Natural killer cell (primary cell): ENCODE measurements around the gene RPL29. TPM values are rescaled to one million over a fixed set of nuclear protein-coding genes. Genes with fewer than 3 reads are reported as not detected.
"Not testable (repeated sequence)": the region's sequence is repeated elsewhere in the genome, so short reads cannot be mapped to it uniquely, and the experiment has no call there.

ENCODE experiments used
- ATAC-seq, 3 donors: fragments of 150-1000 bp in 2 of 3; fragments of 200-7000 bp in 1 of 3; cut with Tn5 transposase; 1 replicate in 1 of 3; 2 replicates in 2 of 3; pipeline ENCODE4 v1.10.0; 2021; ENCODE audit warnings: mild to moderate bottlenecking in 2 of 3, moderate library complexity in 2 of 3
- DNase-seq, 2 donors: peaks; one replicate each; pipeline versions ENCODE4 v3.0.0 to v3.0.0-alpha.2; 2013 to 2021; ENCODE audit warnings: mixed read lengths in 1 of 2
- H3K27ac ChIP-seq: one replicate; pipeline ENCODE4 v1.5.1; 2013; ENCODE audit warnings: mild to moderate bottlenecking, low read length
- H3K27me3 ChIP-seq: one replicate; pipeline ENCODE4 v1.6.1; 2013; ENCODE audit warnings: low read length; ENCODE audit not compliant: control insufficient read depth, insufficient read depth
- H3K36me3 ChIP-seq: one replicate; pipeline ENCODE4 v1.6.1; 2013; ENCODE audit warnings: low read length; ENCODE audit not compliant: control insufficient read depth, insufficient read depth
- H3K4me1 ChIP-seq: one replicate; pipeline ENCODE4 v1.6.1; 2013; ENCODE audit warnings: low read length; ENCODE audit not compliant: control insufficient read depth, insufficient read depth
- H3K4me3 ChIP-seq: one replicate; pipeline ENCODE4 v1.5.1; 2013; ENCODE audit warnings: low read length
- H3K9me3 ChIP-seq: one replicate; pipeline ENCODE4 v1.6.1; 2013; ENCODE audit warnings: low read length; ENCODE audit not compliant: control insufficient read depth, insufficient read depth
- H3K27ac Mint-ChIP-seq, 2 donors: one replicate each; pipeline ENCODE4 v1.8.0; 2022; ENCODE audit warnings: mild to moderate bottlenecking in 2 of 2, mixed read lengths in 2 of 2, moderate library complexity in 1 of 2
- H3K27me3 Mint-ChIP-seq, 2 donors: one replicate each; pipeline ENCODE4 v1.8.0; 2022; ENCODE audit warnings: low read depth in 2 of 2, mixed read lengths in 2 of 2
- H3K36me3 Mint-ChIP-seq: one replicate; pipeline ENCODE4 v1.8.0; 2022; ENCODE audit warnings: mixed read lengths
- H3K4me1 Mint-ChIP-seq, 2 donors: one replicate each; pipeline ENCODE4 v1.8.0; 2022; ENCODE audit warnings: mixed read lengths in 2 of 2
- H3K4me3 Mint-ChIP-seq: one replicate; pipeline ENCODE4 v1.8.0; 2022; ENCODE audit warnings: mild to moderate bottlenecking, moderate library complexity, mixed read lengths
- H3K9me3 Mint-ChIP-seq, 2 donors: one replicate each; pipeline ENCODE4 v1.8.0; 2022; ENCODE audit warnings: mixed read lengths in 2 of 2
- WGBS: methylation state at CpG from one replicate; pipeline ENCODE4 v1.1.7; 2013; ENCODE audit warnings: missing lambda C conversion rate; ENCODE audit not compliant: insufficient coverage; 5-methylcytosine and 5-hydroxymethylcytosine counted together
- intact Hi-C: fragments of 100-400 bp; cut with micrococcal nuclease; formaldehyde crosslinking; loops from one replicate; pipeline ENCODE4 v1.14.2; 2022
- total RNA-seq, 4 donors: library from RNA; stranded (reverse); fragments of 120-200 nt in 1 of 4; gene quantifications; one replicate each; pipeline versions ENCODE4 v1.2.3 to v1.2.4, GENCODE V29; 2013 to 2022
- TF ChIP-seq, protein P1 (sequence below): fragments of 200-600 bp; IDR thresholded peaks from one replicate; pipeline ENCODE4 v1.8.0; 2022; ENCODE audit warnings: antibody characterized with exemption

The RPL29 gene
- total RNA-seq, 3 donors from 2014 or later (not counting 1 experiment from before 2014, with no cell fraction given), result 486 to 819 (median 797) TPM

DNA sequence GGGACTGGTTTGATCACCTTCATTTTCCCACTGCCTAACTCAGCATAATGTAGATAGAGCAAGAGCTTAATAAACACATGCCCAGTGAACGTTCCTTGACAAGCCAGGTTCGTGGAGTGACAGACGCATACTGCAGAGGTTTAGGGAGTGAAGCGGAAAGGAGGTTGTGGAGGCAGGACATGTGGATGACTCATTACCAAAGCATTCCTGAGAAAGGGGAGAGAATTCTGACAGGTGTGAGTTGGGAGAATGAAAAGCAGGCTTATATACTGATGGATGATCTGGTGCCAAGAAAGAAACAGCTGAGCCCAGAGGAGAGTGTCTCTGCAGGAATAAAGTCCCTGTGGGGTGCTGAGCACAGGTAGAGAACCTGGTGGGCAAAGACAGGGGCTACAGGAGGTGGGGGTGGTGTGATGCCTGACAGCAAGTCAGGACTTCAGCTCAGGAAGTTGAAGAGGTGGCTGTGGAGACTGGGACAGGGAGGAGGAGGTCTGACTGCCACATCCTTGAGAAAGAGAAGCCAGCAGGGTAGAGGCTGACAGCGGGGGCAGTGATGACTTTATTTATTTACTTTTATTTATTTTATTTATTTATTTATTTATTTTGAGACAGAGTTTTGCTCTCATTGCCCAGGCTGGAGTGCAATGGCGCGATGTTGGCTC is 2.4 kb upstream of the RPL29 start:
- Mint-ChIP-seq H3K9me3 (no peaks in the 10 kb centered on the region), H3K4me1 (peaks cover 18 to 35% of the 10 kb centered on the region in 2 donors), H3K27me3 (peaks cover 0 to 4% of the 10 kb centered on the region in 2 donors), H3K27ac (no peak overlapping the region), H3K4me3 (no peak overlapping the region), H3K36me3 (no peaks in the 10 kb centered on the region)
- intact Hi-C loops, result no loop called here
- ATAC-seq (no peak), DNase-seq (no peak)
- H3K9me3 ChIP-seq, result no peaks in the 10 kb centered on the region
- H3K4me1 ChIP-seq, result peaks cover 30% of the 10 kb centered on the region
- H3K27me3 ChIP-seq, result no peaks in the 10 kb centered on the region
- WGBS, result 92% methylated on average over 6 of the region's 7 CpGs
- H3K4me3 ChIP-seq, result no peak overlapping the region
- TF ChIP-seq, protein P1, sequence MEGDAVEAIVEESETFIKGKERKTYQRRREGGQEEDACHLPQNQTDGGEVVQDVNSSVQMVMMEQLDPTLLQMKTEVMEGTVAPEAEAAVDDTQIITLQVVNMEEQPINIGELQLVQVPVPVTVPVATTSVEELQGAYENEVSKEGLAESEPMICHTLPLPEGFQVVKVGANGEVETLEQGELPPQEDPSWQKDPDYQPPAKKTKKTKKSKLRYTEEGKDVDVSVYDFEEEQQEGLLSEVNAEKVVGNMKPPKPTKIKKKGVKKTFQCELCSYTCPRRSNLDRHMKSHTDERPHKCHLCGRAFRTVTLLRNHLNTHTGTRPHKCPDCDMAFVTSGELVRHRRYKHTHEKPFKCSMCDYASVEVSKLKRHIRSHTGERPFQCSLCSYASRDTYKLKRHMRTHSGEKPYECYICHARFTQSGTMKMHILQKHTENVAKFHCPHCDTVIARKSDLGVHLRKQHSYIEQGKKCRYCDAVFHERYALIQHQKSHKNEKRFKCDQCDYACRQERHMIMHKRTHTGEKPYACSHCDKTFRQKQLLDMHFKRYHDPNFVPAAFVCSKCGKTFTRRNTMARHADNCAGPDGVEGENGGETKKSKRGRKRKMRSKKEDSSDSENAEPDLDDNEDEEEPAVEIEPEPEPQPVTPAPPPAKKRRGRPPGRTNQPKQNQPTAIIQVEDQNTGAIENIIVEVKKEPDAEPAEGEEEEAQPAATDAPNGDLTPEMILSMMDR, result no peak
- no peak overlapping the region for H3K27ac ChIP-seq
- H3K36me3 ChIP-seq, result peaks cover 15% of the 10 kb centered on the region

DNA sequence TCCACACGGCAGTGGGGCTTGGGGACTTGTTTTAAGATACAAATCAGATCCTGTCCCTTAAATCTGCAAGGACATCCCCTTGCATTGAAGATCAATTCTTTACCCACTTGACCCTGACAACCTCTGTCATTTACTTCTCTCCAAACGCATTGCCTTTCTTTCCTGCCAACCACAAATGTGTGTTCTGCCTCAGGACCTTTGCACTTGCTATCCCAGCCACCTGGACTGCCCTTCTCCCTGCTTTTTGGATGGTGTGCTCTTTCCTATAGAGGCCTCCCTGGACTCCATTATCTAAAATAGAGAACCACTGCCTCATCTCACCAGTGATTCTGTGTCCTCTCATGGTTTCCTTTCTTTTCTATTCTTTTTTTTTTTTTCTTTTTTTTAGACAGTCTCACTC is 1.5 kb upstream of the RPL29 start:
- H3K27me3 ChIP-seq, result no peaks in the 10 kb centered on the region
- ATAC-seq, result no peak
- 72% methylated on average over 2 of the region's 2 CpGs for WGBS

GRCh38 chr3:51994530-51994929 is 1.2 kb downstream of the RPL29 start:
- ATAC-seq, result no peak
- no peaks in the 10 kb centered on the region for H3K9me3 Mint-ChIP-seq
- peak overlapping the region; percentile 98 to 100 for H3K27ac Mint-ChIP-seq
- H3K36me3 Mint-ChIP-seq, result no peaks in the 10 kb centered on the region
- peak overlapping the region; percentile 85 for H3K27ac ChIP-seq
- 87% methylated on average over 2 of the region's 2 CpGs for WGBS
- DNase-seq, result no peak
- H3K4me1 ChIP-seq, result peaks cover 20% of the 10 kb centered on the region
- no peaks in the 10 kb centered on the region for H3K27me3 ChIP-seq
- TF ChIP-seq, protein P1, result no peak
- intact Hi-C loops, result loop anchor here (2.0 kb wide), 1 partner anchor 20 kb away; the partner anchor contains the start of genes ABHD14A and ABHD14B
- peaks cover 22% of the 10 kb centered on the region for H3K36me3 ChIP-seq
- H3K27me3 Mint-ChIP-seq, result peaks cover 0 to 4% of the 10 kb centered on the region in 2 donors
- H3K4me3 Mint-ChIP-seq, result peak overlapping the region; percentile 100
- peaks cover 23 to 32% of the 10 kb centered on the region in 2 donors for H3K4me1 Mint-ChIP-seq
- H3K9me3 ChIP-seq, result no peaks in the 10 kb centered on the region
- H3K4me3 ChIP-seq, result no peak overlapping the region

More for the DNA sequence above, 1.5 kb upstream of the RPL29 start:
- Mint-ChIP-seq H3K4me3 (peak overlapping the region; percentile 70), H3K9me3 (no peaks in the 10 kb centered on the region), H3K27me3 (peaks cover 0 to 4% of the 10 kb centered on the region in 2 donors), H3K4me1 (peaks cover 23 to 41% of the 10 kb centered on the region in 2 donors), H3K27ac (peak overlapping the region; percentile 23 to 39), H3K36me3 (no peaks in the 10 kb centered on the region)
- TF ChIP-seq, protein P1, result no peak
- DNase-seq, result no peak
- intact Hi-C loops, result no loop called here
- Histone ChIP-seq H3K9me3 (no peaks in the 10 kb centered on the region), H3K4me3 (no peak overlapping the region), H3K36me3 (peaks cover 22% of the 10 kb centered on the region), H3K4me1 (peaks cover 30% of the 10 kb centered on the region), H3K27ac (no peak overlapping the region)

DNA sequence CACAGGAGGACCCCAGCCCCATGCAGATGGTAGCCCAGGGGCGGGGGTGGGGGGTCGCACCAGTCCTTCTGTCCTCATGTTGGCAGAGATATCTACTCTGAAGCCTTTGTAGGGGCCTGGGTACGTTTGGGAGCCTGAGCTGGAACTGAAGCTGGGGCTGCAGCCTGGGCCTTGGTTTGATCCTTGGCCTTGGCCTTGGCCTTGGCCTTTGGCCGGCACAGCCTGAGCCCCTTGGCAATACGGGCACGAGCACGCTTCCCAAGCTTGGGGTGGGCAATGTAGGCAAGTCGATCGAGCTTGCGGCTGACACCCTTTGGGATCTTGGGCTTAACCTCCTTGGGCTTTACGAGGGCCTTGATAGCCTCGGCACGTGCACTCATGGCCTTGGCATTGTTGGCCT is 2.0 kb downstream of the RPL29 start:
- not testable (repeated sequence) for H3K36me3 Mint-ChIP-seq, DNase-seq, H3K4me3 Mint-ChIP-seq, H3K9me3 Mint-ChIP-seq, ATAC-seq, H3K27ac ChIP-seq, H3K4me3 ChIP-seq, H3K9me3 ChIP-seq, H3K27me3 Mint-ChIP-seq, H3K27me3 ChIP-seq
- H3K36me3 ChIP-seq, result peaks cover 22% of the 10 kb centered on the region
- H3K4me1 ChIP-seq, result peaks cover 20% of the 10 kb centered on the region
- 80% methylated on average over 4 of the region's 13 CpGs for WGBS
- intact Hi-C loops, result loop anchor here (2.0 kb wide), 1 partner anchor 19 kb away; the partner anchor contains the start of genes ABHD14A and ABHD14B
- H3K27ac Mint-ChIP-seq, result peak overlapping the region; percentile 98 to 100
- H3K4me1 Mint-ChIP-seq, result peaks cover 23 to 37% of the 10 kb centered on the region in 2 donors
